Activated T-cell treated with anti-CD3 and anti-CD28 coated beads, Interleukin-2, amount 50 U/mL, for 72 hours (primary cell): ENCODE data around the gene SMARCAL1. TPM values are rescaled to one million over a fixed set of nuclear protein-coding genes. Genes with fewer than 3 reads are reported as not detected.
"Not testable (repeated sequence)": the region's sequence is repeated elsewhere in the genome, so short reads cannot be mapped to it uniquely, and the experiment has no call there.

Source experiments
- ATAC-seq, 2 donors: fragments of 150-1000 bp; cut with Tn5 transposase; replicated peaks in 1 of 2; 2 replicates each; pipeline ENCODE4 v1.10.0; 2021; ENCODE audit warnings: moderate library complexity in 2 of 2, mild to moderate bottlenecking in 1 of 2
- DNase-seq, 2 donors: peaks; one replicate each; pipeline ENCODE4 v3.0.0; 2021 to 2022; ENCODE audit warnings: mixed read lengths in 1 of 2
- H3K27ac Mint-ChIP-seq: one replicate; pipeline ENCODE4 v1.8.0; 2022; ENCODE audit warnings: mild to moderate bottlenecking, moderate library complexity, mixed read lengths
- H3K27me3 Mint-ChIP-seq: one replicate; pipeline ENCODE4 v1.8.0; 2022; ENCODE audit warnings: low read depth, mixed read lengths
- H3K36me3 Mint-ChIP-seq, 2 donors: one replicate each; pipeline ENCODE4 v1.8.0; 2022; ENCODE audit warnings: mixed read lengths in 2 of 2, mild to moderate bottlenecking in 1 of 2; ENCODE audit not compliant: insufficient read depth in 2 of 2
- H3K4me1 Mint-ChIP-seq: one replicate; pipeline ENCODE4 v1.8.0; 2022; ENCODE audit warnings: low read depth, mixed read lengths
- H3K4me3 Mint-ChIP-seq, 2 donors: one replicate each; pipeline ENCODE4 v1.8.0; 2022; ENCODE audit warnings: mild to moderate bottlenecking in 2 of 2, mixed read lengths in 2 of 2, moderate library complexity in 2 of 2
- H3K9me3 Mint-ChIP-seq, 2 donors: one replicate each; pipeline ENCODE4 v1.8.0; 2022; ENCODE audit warnings: mixed read lengths in 2 of 2
- total RNA-seq, 2 donors: library from RNA; stranded (reverse); gene quantifications; one replicate each; pipeline ENCODE4 v1.2.3, GENCODE V29; 2022

The SMARCAL1 gene
- total RNA-seq, 2 donors from 2014 or later = 30.9 to 32.5 TPM

- DNase-seq = no peak
- H3K4me3 Mint-ChIP-seq = no peak overlapping the region
- H3K9me3 Mint-ChIP-seq = no peaks in the 10 kb centered on the region
- no peak for ATAC-seq
- H3K36me3 Mint-ChIP-seq = peaks cover 21 to 50% of the 10 kb centered on the region in 2 donors
- peaks cover 45% of the 10 kb centered on the region for H3K4me1 Mint-ChIP-seq
- peak overlapping the region; percentile 22 for H3K27ac Mint-ChIP-seq
- H3K27me3 Mint-ChIP-seq = no peaks in the 10 kb centered on the region
Observed at GRCh38 chr2:216505133-216506106, 93.1 kb downstream of the SMARCAL1 start.

- Mint-ChIP-seq H3K9me3 (no peaks in the 10 kb centered on the region), H3K27ac (no peak overlapping the region), H3K27me3 (no peaks in the 10 kb centered on the region), H3K4me1 (peaks cover 29% of the 10 kb centered on the region), H3K4me3 (no peak overlapping the region), H3K36me3 (peaks cover 21 to 34% of the 10 kb centered on the region in 2 donors)
- ATAC-seq = no peak
- DNase-seq = no peak
Observed at GRCh38 chr2:216507220-216508160, 95.2 kb downstream of the SMARCAL1 start.

- no peak for ATAC-seq
- H3K4me3 Mint-ChIP-seq = no peak overlapping the region
- no peak for DNase-seq
- H3K27ac Mint-ChIP-seq = no peak overlapping the region
- no peaks in the 10 kb centered on the region for H3K27me3 Mint-ChIP-seq
- no peaks in the 10 kb centered on the region for H3K9me3 Mint-ChIP-seq
- H3K4me1 Mint-ChIP-seq = peaks cover 21% of the 10 kb centered on the region
- peaks cover 15 to 26% of the 10 kb centered on the region in 2 donors for H3K36me3 Mint-ChIP-seq
Observed at GRCh38 chr2:216508229-216508628, 95.9 kb downstream of the SMARCAL1 start.

- Mint-ChIP-seq H3K27me3 (no peaks in the 10 kb centered on the region), H3K4me1 (no peaks in the 10 kb centered on the region), H3K4me3 (no peak overlapping the region), H3K9me3 (no peaks in the 10 kb centered on the region), H3K36me3 (peaks cover 0 to 2% of the 10 kb centered on the region in 2 donors), H3K27ac (no peak overlapping the region)
- ATAC-seq (no peak), DNase-seq (no peak)
Observed at GRCh38 chr2:216516730-216517350, 104.6 kb downstream of the SMARCAL1 start.

GRCh38 chr2:216517447-216518225 is 105.4 kb downstream of the SMARCAL1 start:
- Mint-ChIP-seq H3K9me3 (no peaks in the 10 kb centered on the region), H3K36me3 (peaks cover 0 to 2% of the 10 kb centered on the region in 2 donors), H3K27me3 (no peaks in the 10 kb centered on the region), H3K4me3 (no peak overlapping the region), H3K27ac (no peak overlapping the region), H3K4me1 (no peaks in the 10 kb centered on the region)
- ATAC-seq = no peak
- DNase-seq = no peak

- peak in 1 of 2 donors; percentile 18 for ATAC-seq
- H3K36me3 Mint-ChIP-seq, H3K4me1 Mint-ChIP-seq, H3K27ac Mint-ChIP-seq, DNase-seq, H3K27me3 Mint-ChIP-seq, H3K9me3 Mint-ChIP-seq, H3K4me3 Mint-ChIP-seq: not testable (repeated sequence)
Observed at GRCh38 chr2:216518566-216519119, 106.4 kb downstream of the SMARCAL1 start.

GRCh38 chr2:216519154-216519762 is 107.0 kb downstream of the SMARCAL1 start:
- Mint-ChIP-seq H3K36me3 (peaks cover 0 to 2% of the 10 kb centered on the region in 2 donors), H3K27ac (no peak overlapping the region), H3K4me1 (no peaks in the 10 kb centered on the region), H3K4me3 (no peak overlapping the region), H3K9me3 (no peaks in the 10 kb centered on the region), H3K27me3 (no peaks in the 10 kb centered on the region)
- DNase-seq = peak; percentile 48 to 55
- ATAC-seq = peak; percentile 57 to 60

GRCh38 chr2:216520112-216520511 is 107.8 kb downstream of the SMARCAL1 start:
- Mint-ChIP-seq H3K4me3 (no peak overlapping the region), H3K36me3 (peaks cover 0 to 2% of the 10 kb centered on the region in 2 donors), H3K27ac (no peak overlapping the region), H3K4me1 (no peaks in the 10 kb centered on the region), H3K9me3 (no peaks in the 10 kb centered on the region), H3K27me3 (no peaks in the 10 kb centered on the region)
- DNase-seq = no peak
- ATAC-seq = no peak

GRCh38 chr2:216522892-216523502 is 110.7 kb downstream of the SMARCAL1 start:
- ATAC-seq = no peak
- Mint-ChIP-seq H3K36me3 (peaks cover 0 to 2% of the 10 kb centered on the region in 2 donors), H3K9me3 (no peaks in the 10 kb centered on the region), H3K27me3 (no peaks in the 10 kb centered on the region), H3K4me3 (no peak overlapping the region), H3K27ac (no peak overlapping the region), H3K4me1 (no peaks in the 10 kb centered on the region)
- no peak for DNase-seq

GRCh38 chr2:216525972-216526371 is 113.7 kb downstream of the SMARCAL1 start:
- Mint-ChIP-seq H3K27me3 (no peaks in the 10 kb centered on the region), H3K36me3 (no peaks in the 10 kb centered on the region), H3K4me1 (no peaks in the 10 kb centered on the region), H3K9me3 (no peaks in the 10 kb centered on the region), H3K4me3 (no peak overlapping the region), H3K27ac (no peak overlapping the region)
- no peak for ATAC-seq
- no peak for DNase-seq

GRCh38 chr2:216526939-216527338 is 114.7 kb downstream of the SMARCAL1 start:
- H3K27me3 Mint-ChIP-seq = no peaks in the 10 kb centered on the region

More at GRCh38 chr2:216526939-216527338, 114.7 kb downstream of the SMARCAL1 start:
- Mint-ChIP-seq H3K27ac (no peak overlapping the region), H3K4me1 (no peaks in the 10 kb centered on the region), H3K9me3 (no peaks in the 10 kb centered on the region), H3K36me3 (no peaks in the 10 kb centered on the region), H3K4me3 (no peak overlapping the region)
- DNase-seq (no peak), ATAC-seq (no peak)
